GM12878 (cell line): ENCODE data around the gene STEAP1B. TPM values are rescaled to one million over a fixed set of nuclear protein-coding genes. Genes with fewer than 3 reads are reported as not detected.

Source experiments
- ATAC-seq: fragments of 200-7000 bp; cut with Tn5 transposase; 3 replicates; pipeline ENCODE4 v1.9.1; 2020; ENCODE audit warnings: mild to moderate bottlenecking, moderate library complexity
- BruUV-seq: library from RNA; stranded (reverse); fragments of 400-500 nt; replicated peaks from 2 replicates; lab custom pipeline; 2021; lab: Mats Ljungman, UMichigan
- CTCF ChIA-PET: fragments of 300-600 bp; sonication (Branson Sonifier 250); formaldehyde crosslinking; extraction: SDS; loops from one replicate; lab custom pipeline; 2021; ENCODE audit warnings: inconsistent platforms; lab: Yijun Ruan, JAX
- POLR2A ChIA-PET: fragments of 350-600 bp; formaldehyde crosslinking; extraction: SDS; loops from one replicate; lab custom pipeline; 2021; ENCODE audit warnings: inconsistent platforms; lab: Charles Lee
- RAD21 ChIA-PET: fragments of 300-600 bp; sonication (Branson Sonifier 250); formaldehyde crosslinking; loops from one replicate; lab custom pipeline; 2023; ENCODE audit warnings: antibody characterized with exemption; ENCODE audit not compliant: unreplicated experiment; lab: Charles Lee
- SMC1A ChIA-PET: fragments of 300-600 bp; sonication (Branson Sonifier 250); formaldehyde crosslinking; loops from one replicate; lab custom pipeline; 2023; ENCODE audit not compliant: unreplicated experiment, uncharacterized antibody; lab: Charles Lee
- DNase-seq: peaks from one replicate; pipeline ENCODE4 v3.0.0-alpha.2; 2011; ENCODE audit warnings: low read depth, low spot score
- FAIRE-seq: peaks from 3 replicates; lab custom pipeline; 2011; peaks lifted over from hg19 to GRCh38; lab: Jason Lieb, UNC
- H2AFZ ChIP-seq: 2 replicates; pipeline ENCODE4 v1.6.0; 2011; ENCODE audit warnings: low read depth, low read length, control low read depth; ENCODE audit not compliant: control insufficient read depth
- H3K27ac ChIP-seq: 2 replicates; pipeline ENCODE4 v1.5.1; 2011; ENCODE audit warnings: control low read depth; ENCODE audit not compliant: control insufficient read depth, insufficient read depth
- H3K27me3 ChIP-seq, 2 experiments: replicated peaks in 1 of 2; 2 replicates each; pipeline versions ENCODE4 v1.6.0 to v1.6.1; 2011; ENCODE audit warnings: low read length in 1 of 2; ENCODE audit not compliant: control insufficient read depth in 2 of 2, insufficient read depth in 2 of 2
- H3K36me3 ChIP-seq, 2 experiments: 2 replicates each; pipeline ENCODE4 v1.5.1; 2011; ENCODE audit warnings: low read length in 1 of 2; ENCODE audit not compliant: control insufficient read depth in 2 of 2, insufficient read depth in 2 of 2
- H3K4me1 ChIP-seq: 2 replicates; pipeline ENCODE4 v1.6.1; 2011; ENCODE audit warnings: mild to moderate bottlenecking, low read length, moderate library complexity, mixed read lengths; ENCODE audit not compliant: control insufficient read depth, insufficient read depth
- H3K4me2 ChIP-seq: 2 replicates; pipeline ENCODE4 v1.6.0; 2011; ENCODE audit warnings: control low read depth; ENCODE audit not compliant: control insufficient read depth, insufficient read depth
- H3K4me3 ChIP-seq: fragments of 200-600 bp; sonication (generic); 2 replicates; pipeline ENCODE4 v1.5.1; 2016
- H3K79me2 ChIP-seq: 2 replicates; pipeline ENCODE4 v1.6.0; 2011; ENCODE audit warnings: low read length; ENCODE audit not compliant: control insufficient read depth, insufficient read depth
- H3K9ac ChIP-seq: 2 replicates; pipeline ENCODE4 v1.8.0; 2011; ENCODE audit warnings: low read length, control low read depth, mixed read lengths; ENCODE audit not compliant: control insufficient read depth, insufficient read depth
- H3K9me3 ChIP-seq: replicated peaks from 3 replicates; pipeline ENCODE4 v1.5.1; 2011; ENCODE audit warnings: mild to moderate bottlenecking, low read length; ENCODE audit not compliant: control insufficient read depth, insufficient read depth
- H4K20me1 ChIP-seq: 2 replicates; pipeline ENCODE4 v1.6.0; 2011; ENCODE audit not compliant: control insufficient read depth, insufficient read depth
- ASH2L ChIP-seq: fragments of 300-600, 200-600 bp; sonication (generic); IDR thresholded peaks from 2 replicates; pipeline ENCODE4 v1.6.1; 2017; ENCODE audit warnings: low read depth, mild to moderate bottlenecking, borderline replicate concordance
- CBFB ChIP-seq: IDR thresholded peaks from 2 replicates; pipeline ENCODE4 v1.6.1; 2016; ENCODE audit warnings: antibody characterized with exemption, low read depth
- CBX5 ChIP-seq: sonication (generic); IDR thresholded peaks from 2 replicates; pipeline ENCODE4 v1.6.1; 2016; ENCODE audit warnings: low read depth, moderate library complexity, mild to moderate bottlenecking, inconsistent platforms
- NFYA ChIP-seq: IDR thresholded peaks from 2 replicates; pipeline ENCODE4 v1.6.1; 2011; ENCODE audit warnings: low read depth, mild to moderate bottlenecking, low read length, improper control_type of control experiment, borderline replicate concordance
- SIX5 ChIP-seq: IDR thresholded peaks from 2 replicates; pipeline ENCODE4 v1.6.1; 2011; ENCODE audit warnings: mild to moderate bottlenecking, low read depth, low read length, moderate library complexity; ENCODE audit not compliant: severe bottlenecking
- ZNF384 ChIP-seq: IDR thresholded peaks from 2 replicates; pipeline ENCODE4 v1.6.1; 2012; ENCODE audit warnings: low read depth, mild to moderate bottlenecking, low read length, improper control_type of control experiment, borderline replicate concordance
- WGBS: methylation state at CpG from one replicate; pipeline ENCODE4 v1.1.6; 2016; ENCODE audit warnings: low lambda C conversion rate; ENCODE audit not compliant: insufficient replicate concordance, insufficient coverage; ENCODE audit errors: missing lambda C conversion rate; 5-methylcytosine and 5-hydroxymethylcytosine counted together
- in situ Hi-C: fragments of 300-500 bp; cut with MboI; formaldehyde crosslinking; loops from 9 replicates; pipeline ENCODE4 v1.14.3; 2018; ENCODE audit warnings: mixed read lengths
- intact Hi-C: fragments of 100-400 bp; cut with micrococcal nuclease; formaldehyde crosslinking; loops from one replicate; pipeline ENCODE4 v1.14.2; 2022; ENCODE audit not compliant: unreplicated experiment
- polyA plus RNA-seq, 11 experiments: library from polyadenylated mRNA; depleted of rRNA in 4 of 11; unstranded in 6 of 11; stranded (reverse) in 5 of 11; fragments of >200 nt; fragmentation: Nextera tagmentation in 4 of 11; fragmentation: Illumina TruSeq in 1 of 11; extraction: Ambion mirVana in 4 of 11; extraction: Trizol in 1 of 11; gene quantifications; 1 replicate in 1 of 11; 2 replicates in 10 of 11; pipeline versions ENCODE4 v1.2.1 to v1.2.3, GENCODE V29; 2011 to 2016; ENCODE audit warnings: inconsistent platforms in 2 of 11, missing spikeins in 2 of 11, low read depth in 1 of 11
- total RNA-seq, 4 experiments: library from RNA; depleted of rRNA in 3 of 4; stranded (reverse); fragments of >200 nt in 3 of 4; fragmentation: Illumina TruSeq in 1 of 4; extraction: Trizol in 1 of 4; gene quantifications; 2 replicates each; pipeline versions ENCODE4 v1.2.1 to v1.2.3, GENCODE V29; 2013 to 2021
- TF ChIP-seq, protein P1 (sequence below): IDR thresholded peaks from 2 replicates; pipeline ENCODE4 v1.6.1; 2011; ENCODE audit warnings: low read depth, low read length, improper control_type of control experiment, borderline replicate concordance
- TF ChIP-seq, protein P2 (sequence below): IDR thresholded peaks from 2 replicates; pipeline ENCODE4 v1.6.1; 2012; ENCODE audit warnings: mild to moderate bottlenecking, low read depth, low read length
- TF ChIP-seq, protein P3 (sequence below): fragments of 450-650 bp; IDR thresholded peaks from 2 replicates; pipeline ENCODE4 v1.6.1; 2016; ENCODE audit warnings: mild to moderate bottlenecking, moderate library complexity, borderline replicate concordance

The STEAP1B gene
- total and polyA plus RNA-seq, 10 of the 15 experiments (the other 5 are each of a cell fraction or from before 2014, with no cell fraction given): 0.14 TPM; not detected in 9

DNA sequence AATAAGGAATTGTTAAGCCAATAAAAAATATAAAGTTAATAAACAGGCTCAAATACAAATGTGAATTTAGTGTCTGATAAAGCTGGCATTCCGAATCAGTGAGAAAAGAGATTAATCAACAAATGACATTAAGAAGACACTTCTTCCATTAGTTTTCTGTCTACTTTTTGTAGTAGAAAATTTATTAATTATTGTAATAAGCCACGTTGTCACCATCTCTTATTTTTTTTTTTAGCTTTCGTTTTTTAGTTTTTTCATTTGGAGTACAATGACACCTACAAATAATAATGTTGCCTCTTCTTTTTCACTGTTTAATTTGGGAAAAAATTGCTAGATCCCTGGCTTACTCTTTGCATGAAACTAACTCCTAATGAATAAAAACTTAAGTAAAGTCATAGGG, 46.8 kb upstream of the STEAP1B start (continued):
- TF ChIP-seq, protein P1, sequence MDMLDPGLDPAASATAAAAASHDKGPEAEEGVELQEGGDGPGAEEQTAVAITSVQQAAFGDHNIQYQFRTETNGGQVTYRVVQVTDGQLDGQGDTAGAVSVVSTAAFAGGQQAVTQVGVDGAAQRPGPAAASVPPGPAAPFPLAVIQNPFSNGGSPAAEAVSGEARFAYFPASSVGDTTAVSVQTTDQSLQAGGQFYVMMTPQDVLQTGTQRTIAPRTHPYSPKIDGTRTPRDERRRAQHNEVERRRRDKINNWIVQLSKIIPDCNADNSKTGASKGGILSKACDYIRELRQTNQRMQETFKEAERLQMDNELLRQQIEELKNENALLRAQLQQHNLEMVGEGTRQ: no peak
- TF ChIP-seq NFYA (no peak), ZNF384 (no peak), CBX5 (no peak), CBFB (no peak), SIX5 (no peak)
- TF ChIP-seq, protein P2, sequence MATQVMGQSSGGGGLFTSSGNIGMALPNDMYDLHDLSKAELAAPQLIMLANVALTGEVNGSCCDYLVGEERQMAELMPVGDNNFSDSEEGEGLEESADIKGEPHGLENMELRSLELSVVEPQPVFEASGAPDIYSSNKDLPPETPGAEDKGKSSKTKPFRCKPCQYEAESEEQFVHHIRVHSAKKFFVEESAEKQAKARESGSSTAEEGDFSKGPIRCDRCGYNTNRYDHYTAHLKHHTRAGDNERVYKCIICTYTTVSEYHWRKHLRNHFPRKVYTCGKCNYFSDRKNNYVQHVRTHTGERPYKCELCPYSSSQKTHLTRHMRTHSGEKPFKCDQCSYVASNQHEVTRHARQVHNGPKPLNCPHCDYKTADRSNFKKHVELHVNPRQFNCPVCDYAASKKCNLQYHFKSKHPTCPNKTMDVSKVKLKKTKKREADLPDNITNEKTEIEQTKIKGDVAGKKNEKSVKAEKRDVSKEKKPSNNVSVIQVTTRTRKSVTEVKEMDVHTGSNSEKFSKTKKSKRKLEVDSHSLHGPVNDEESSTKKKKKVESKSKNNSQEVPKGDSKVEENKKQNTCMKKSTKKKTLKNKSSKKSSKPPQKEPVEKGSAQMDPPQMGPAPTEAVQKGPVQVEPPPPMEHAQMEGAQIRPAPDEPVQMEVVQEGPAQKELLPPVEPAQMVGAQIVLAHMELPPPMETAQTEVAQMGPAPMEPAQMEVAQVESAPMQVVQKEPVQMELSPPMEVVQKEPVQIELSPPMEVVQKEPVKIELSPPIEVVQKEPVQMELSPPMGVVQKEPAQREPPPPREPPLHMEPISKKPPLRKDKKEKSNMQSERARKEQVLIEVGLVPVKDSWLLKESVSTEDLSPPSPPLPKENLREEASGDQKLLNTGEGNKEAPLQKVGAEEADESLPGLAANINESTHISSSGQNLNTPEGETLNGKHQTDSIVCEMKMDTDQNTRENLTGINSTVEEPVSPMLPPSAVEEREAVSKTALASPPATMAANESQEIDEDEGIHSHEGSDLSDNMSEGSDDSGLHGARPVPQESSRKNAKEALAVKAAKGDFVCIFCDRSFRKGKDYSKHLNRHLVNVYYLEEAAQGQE: no peak

DNA sequence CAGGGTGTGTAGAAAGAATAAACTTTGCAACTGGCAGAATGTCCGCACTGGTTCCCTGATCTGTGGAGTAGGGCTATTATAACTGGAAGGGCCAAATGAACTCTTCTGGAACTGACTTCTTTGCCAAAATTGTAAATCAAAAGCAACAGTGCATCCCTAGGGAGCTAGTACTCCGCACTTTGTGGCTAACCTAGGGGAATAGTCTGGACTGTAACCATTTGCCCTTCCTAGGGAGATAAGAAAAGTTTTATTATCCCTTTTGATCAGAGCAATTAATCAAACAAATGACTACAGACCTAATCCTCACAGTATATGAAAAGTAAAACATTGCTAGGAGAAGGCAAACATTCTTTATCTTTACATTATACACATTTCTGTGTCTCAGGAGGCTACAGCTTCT, 45.5 kb upstream of the STEAP1B start:
- ATAC-seq (no peak), FAIRE-seq (no peak), DNase-seq (no peak)
- Histone ChIP-seq H3K27ac (no peak overlapping the region), H3K9me3 (no peaks in the 10 kb centered on the region), H3K27me3 (peaks cover 10 to 21% of the 10 kb centered on the region in 2 experiments), H3K4me3 (no peak overlapping the region), H4K20me1 (no peaks in the 10 kb centered on the region), H3K4me2 (no peak overlapping the region), H3K36me3 (no peaks in the 10 kb centered on the region), H3K4me1 (peaks cover 6% of the 10 kb centered on the region; the same call in 1 of the 2 replicates), H2AFZ (no peak overlapping the region), H3K9ac (no peak overlapping the region), H3K79me2 (no peaks in the 10 kb centered on the region)
- in situ Hi-C loops: no loop called here
- no TSS peak for BruUV-seq
- 40% methylated on average over 2 of the region's 2 CpGs for WGBS
- RAD21 ChIA-PET: no interaction called here
- intact Hi-C loops: no loop called here
- SMC1A ChIA-PET: no interaction called here
- POLR2A ChIA-PET: no interaction called here
- CTCF ChIA-PET: no interaction called here
- no peak for TF ChIP-seq ASH2L
- TF ChIP-seq, protein P3, sequence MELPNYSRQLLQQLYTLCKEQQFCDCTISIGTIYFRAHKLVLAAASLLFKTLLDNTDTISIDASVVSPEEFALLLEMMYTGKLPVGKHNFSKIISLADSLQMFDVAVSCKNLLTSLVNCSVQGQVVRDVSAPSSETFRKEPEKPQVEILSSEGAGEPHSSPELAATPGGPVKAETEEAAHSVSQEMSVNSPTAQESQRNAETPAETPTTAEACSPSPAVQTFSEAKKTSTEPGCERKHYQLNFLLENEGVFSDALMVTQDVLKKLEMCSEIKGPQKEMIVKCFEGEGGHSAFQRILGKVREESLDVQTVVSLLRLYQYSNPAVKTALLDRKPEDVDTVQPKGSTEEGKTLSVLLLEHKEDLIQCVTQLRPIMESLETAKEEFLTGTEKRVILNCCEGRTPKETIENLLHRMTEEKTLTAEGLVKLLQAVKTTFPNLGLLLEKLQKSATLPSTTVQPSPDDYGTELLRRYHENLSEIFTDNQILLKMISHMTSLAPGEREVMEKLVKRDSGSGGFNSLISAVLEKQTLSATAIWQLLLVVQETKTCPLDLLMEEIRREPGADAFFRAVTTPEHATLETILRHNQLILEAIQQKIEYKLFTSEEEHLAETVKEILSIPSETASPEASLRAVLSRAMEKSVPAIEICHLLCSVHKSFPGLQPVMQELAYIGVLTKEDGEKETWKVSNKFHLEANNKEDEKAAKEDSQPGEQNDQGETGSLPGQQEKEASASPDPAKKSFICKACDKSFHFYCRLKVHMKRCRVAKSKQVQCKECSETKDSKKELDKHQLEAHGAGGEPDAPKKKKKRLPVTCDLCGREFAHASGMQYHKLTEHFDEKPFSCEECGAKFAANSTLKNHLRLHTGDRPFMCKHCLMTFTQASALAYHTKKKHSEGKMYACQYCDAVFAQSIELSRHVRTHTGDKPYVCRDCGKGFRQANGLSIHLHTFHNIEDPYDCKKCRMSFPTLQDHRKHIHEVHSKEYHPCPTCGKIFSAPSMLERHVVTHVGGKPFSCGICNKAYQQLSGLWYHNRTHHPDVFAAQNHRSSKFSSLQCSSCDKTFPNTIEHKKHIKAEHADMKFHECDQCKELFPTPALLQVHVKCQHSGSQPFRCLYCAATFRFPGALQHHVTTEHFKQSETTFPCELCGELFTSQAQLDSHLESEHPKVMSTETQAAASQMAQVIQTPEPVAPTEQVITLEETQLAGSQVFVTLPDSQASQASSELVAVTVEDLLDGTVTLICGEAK: no peak
